GM18873 (cell line): ENCODE data around the gene RTEL1.

Experiments
- ATAC-seq: cut with Tn5 transposase; IDR thresholded peaks from one replicate; pipeline ENCODE4 v1.9.1; 2021; ENCODE audit warnings: mild to moderate bottlenecking, moderate library complexity, moderate number of reproducible peaks; ENCODE audit not compliant: unreplicated experiment, low FRiP score

The RTEL1 gene

GRCh38 chr20:63738687-63739129 lies 80.6 kb downstream of the RTEL1 start:
- ATAC-seq, result no peak

- ATAC-seq, result no peak
Measured at GRCh38 chr20:63739130-63740069, 81.3 kb downstream of the RTEL1 start, which contains the start of gene SLC2A4RG. Gene SLC2A4RG, plus strand, starts transcription at chr20:63739776. Its CDS starts 137 bp downstream, at chr20:63739913.

- no peak for ATAC-seq
Measured at GRCh38 chr20:63740070-63740626, 82.0 kb downstream of the RTEL1 start.

GRCh38 chr20:63740627-63741353 lies 82.7 kb downstream of the RTEL1 start:
- no peak for ATAC-seq

- ATAC-seq, result no peak
Measured at GRCh38 chr20:63741354-63741675, 83.2 kb downstream of the RTEL1 start.

- ATAC-seq, result no peak
Measured at GRCh38 chr20:63741676-63742380, 83.7 kb downstream of the RTEL1 start.

- ATAC-seq, result no peak
Measured at GRCh38 chr20:63742381-63743024, 84.4 kb downstream of the RTEL1 start.

- no peak for ATAC-seq
Measured at GRCh38 chr20:63743210-63743970, 85.3 kb downstream of the RTEL1 start.

GRCh38 chr20:63744158-63744557 lies 86.0 kb downstream of the RTEL1 start:
- ATAC-seq, result no peak

GRCh38 chr20:63744574-63745423 lies 86.7 kb downstream of the RTEL1 start:
- no peak for ATAC-seq

GRCh38 chr20:63745424-63745805 lies 87.3 kb downstream of the RTEL1 start:
- no peak for ATAC-seq
